ENCODE results near the gene GDAP2. TPM values are rescaled to one million over a fixed set of nuclear protein-coding genes. Genes with fewer than 3 reads are reported as not detected.
"Not testable (repeated sequence)": the region's sequence is repeated elsewhere in the genome, so short reads cannot be mapped to it uniquely, and the experiment has no call there.

The GDAP2 gene
- total RNA-seq, 3 donors from 2014 or later: 18.6 to 24.4 (median 22.2) TPM

DNA sequence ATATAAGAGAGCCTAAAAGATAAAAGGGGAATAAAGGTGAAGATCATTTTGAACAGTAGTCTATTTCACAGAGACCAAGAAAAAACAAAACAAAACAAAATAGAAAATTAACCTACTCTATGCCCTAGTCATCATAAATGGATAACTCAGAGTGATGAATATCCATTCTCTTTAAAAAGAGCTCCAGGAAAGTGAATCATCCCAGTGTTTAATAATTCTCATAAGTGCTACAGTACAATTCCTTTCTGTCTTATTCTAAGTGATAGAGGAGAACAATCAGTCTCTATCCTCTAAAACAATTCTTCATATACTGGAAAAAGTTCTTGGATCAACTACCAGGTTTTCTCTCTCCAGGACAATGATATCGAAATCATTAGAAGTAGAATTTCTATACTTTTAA, 45.8 kb downstream of the GDAP2 start:
- DNase-seq: no peak
- no peaks in the 10 kb centered on the region for H3K4me1 Mint-ChIP-seq (ENCODE audit: low read depth)
- peaks cover 25% of the 10 kb centered on the region for H3K36me3 Mint-ChIP-seq (ENCODE audit: insufficient read depth)
- no peaks in the 10 kb centered on the region for H3K27me3 Mint-ChIP-seq (ENCODE audit: low read depth)
- no peak for ATAC-seq
- H3K9me3 Mint-ChIP-seq: no peaks in the 10 kb centered on the region
- H3K4me3 Mint-ChIP-seq: no peak overlapping the region

DNA sequence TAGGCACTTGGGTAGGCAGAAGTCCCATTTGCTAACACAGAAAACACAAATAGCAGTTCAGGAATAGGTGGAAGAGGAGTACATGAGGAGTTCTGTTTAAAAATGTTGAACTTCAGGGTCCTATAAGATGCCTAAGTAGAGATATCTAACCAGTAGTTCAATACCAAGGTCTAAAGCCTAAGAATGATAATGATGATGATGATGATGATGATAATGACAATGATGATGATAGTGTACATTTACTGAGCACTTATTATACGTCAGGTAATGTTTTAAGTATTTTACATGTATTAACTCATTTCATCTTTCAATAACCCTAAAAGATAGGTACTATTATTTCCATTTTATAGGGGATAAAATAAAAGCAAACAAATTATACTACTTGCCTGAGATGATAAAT, 50.1 kb downstream of the GDAP2 start:
- ATAC-seq: no peak
- H3K9me3 Mint-ChIP-seq: peaks cover 8% of the 10 kb centered on the region
- no peaks in the 10 kb centered on the region for H3K4me1 Mint-ChIP-seq (ENCODE audit: low read depth)
- peaks cover 46% of the 10 kb centered on the region for H3K36me3 Mint-ChIP-seq (ENCODE audit: insufficient read depth)
- H3K27me3 Mint-ChIP-seq (ENCODE audit: low read depth): no peaks in the 10 kb centered on the region
- no peak for DNase-seq
- no peak overlapping the region for H3K4me3 Mint-ChIP-seq

DNA sequence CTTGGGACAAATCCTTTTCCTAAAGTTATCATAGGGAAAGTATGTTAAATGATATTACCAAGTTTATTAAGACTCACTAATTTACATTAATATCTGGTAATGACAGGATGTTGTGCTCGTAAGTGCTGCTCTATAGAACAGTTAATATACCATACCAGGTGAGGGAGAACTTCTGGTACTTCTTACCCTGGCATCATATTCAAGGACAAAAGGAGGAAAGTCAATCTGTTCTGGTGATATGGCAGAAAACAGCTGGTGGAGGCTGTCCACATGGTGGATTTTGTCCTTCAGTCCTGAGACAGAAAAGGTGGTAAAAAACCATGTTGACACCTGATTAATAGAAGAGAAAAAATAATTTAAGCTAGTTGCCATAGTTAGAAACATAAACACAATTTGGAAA, 51.6 kb downstream of the GDAP2 start:
- no peaks in the 10 kb centered on the region for H3K27me3 Mint-ChIP-seq (ENCODE audit: low read depth)
- no peak overlapping the region for H3K4me3 Mint-ChIP-seq
- peaks cover 53% of the 10 kb centered on the region for H3K36me3 Mint-ChIP-seq (ENCODE audit: insufficient read depth)
- no peaks in the 10 kb centered on the region for H3K4me1 Mint-ChIP-seq (ENCODE audit: low read depth)
- DNase-seq (no peak), ATAC-seq (no peak)
- H3K9me3 Mint-ChIP-seq: peaks cover 19% of the 10 kb centered on the region

DNA sequence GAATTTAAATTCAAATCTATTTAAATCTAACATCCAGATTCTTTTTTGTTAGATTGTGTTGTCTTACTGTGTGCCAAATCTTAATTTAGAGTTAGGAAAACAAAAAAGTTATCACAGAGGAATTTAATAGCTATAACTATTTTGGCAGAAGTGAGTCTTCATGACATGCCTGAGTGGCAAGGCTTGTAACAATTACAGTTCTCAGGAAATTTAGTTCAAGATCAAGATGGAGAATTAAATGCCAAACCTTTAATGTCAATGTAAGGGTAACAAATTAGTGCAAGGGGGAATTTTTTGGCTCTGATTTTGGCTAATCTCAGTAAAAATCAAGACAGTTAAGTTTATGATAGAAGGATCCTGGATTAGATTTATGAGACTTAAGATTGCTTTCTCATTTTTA, 58.4 kb downstream of the GDAP2 start:
- peaks cover 73% of the 10 kb centered on the region for H3K36me3 Mint-ChIP-seq (ENCODE audit: insufficient read depth)
- no peaks in the 10 kb centered on the region for H3K27me3 Mint-ChIP-seq (ENCODE audit: low read depth)
- H3K4me3 Mint-ChIP-seq: no peak overlapping the region
- no peak for ATAC-seq
- no peaks in the 10 kb centered on the region for H3K4me1 Mint-ChIP-seq (ENCODE audit: low read depth)
- DNase-seq: no peak
- H3K9me3 Mint-ChIP-seq: peaks cover 20% of the 10 kb centered on the region

DNA sequence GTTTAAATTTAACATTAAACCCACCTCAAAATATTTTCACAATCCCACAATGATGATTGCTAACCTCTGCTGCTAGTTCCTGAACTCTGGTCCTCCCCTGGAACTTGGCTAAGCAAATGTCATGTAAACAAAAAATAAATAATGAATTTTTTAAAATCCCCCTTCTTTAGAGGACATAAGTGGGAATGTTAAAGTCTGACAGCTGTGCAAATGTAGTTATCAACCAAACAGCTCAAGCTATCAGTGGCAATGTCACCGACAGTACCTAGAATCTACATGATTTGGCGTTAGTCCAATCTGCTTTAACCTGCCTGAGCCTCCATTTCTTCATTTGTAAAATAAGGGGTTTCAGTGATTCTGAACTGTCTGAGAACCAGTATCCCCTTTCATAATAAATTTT, 67.7 kb downstream of the GDAP2 start:
- no peak for DNase-seq
- no peaks in the 10 kb centered on the region for H3K9me3 Mint-ChIP-seq
- no peak overlapping the region for H3K4me3 Mint-ChIP-seq
- H3K27me3 Mint-ChIP-seq (ENCODE audit: low read depth): no peaks in the 10 kb centered on the region
- no peaks in the 10 kb centered on the region for H3K4me1 Mint-ChIP-seq (ENCODE audit: low read depth)
- peaks cover 18% of the 10 kb centered on the region for H3K36me3 Mint-ChIP-seq (ENCODE audit: insufficient read depth)
- no peak for ATAC-seq

DNA sequence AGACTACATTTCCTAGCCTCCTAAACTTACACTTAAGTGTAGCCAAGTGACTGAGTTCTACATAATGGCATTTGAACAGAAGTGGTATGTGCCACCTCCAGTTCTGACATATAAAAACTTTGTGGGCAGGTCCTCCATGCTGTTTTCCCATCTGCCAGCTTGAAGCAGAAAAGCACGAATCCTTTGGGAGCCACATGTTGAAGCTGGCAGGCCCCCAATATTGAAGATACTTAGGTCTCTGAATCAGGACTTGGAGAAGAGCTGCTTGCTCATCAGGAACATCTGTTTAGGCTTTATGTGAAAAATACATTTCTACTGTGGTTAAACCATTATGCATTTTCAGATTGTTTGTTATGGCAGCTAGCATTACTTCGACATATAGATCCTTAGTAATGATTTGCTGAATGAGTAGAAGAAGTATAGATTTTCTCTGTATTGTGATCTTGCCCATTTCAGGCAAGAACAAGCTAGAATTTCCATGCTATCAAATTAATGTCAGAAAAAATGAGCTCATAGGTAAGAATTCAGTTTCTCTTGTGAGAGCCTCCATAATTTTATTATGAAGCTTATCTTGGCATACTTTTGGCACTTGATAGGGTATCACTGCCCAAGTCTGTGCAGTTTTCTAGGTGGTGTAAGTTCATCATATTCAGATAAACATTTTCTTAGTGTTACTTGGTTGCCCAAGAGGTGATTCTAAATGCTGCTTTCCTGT, 68.4 kb downstream of the GDAP2 start:
- no peaks in the 10 kb centered on the region for H3K4me1 Mint-ChIP-seq (ENCODE audit: low read depth)
- ATAC-seq: no peak

DNA sequence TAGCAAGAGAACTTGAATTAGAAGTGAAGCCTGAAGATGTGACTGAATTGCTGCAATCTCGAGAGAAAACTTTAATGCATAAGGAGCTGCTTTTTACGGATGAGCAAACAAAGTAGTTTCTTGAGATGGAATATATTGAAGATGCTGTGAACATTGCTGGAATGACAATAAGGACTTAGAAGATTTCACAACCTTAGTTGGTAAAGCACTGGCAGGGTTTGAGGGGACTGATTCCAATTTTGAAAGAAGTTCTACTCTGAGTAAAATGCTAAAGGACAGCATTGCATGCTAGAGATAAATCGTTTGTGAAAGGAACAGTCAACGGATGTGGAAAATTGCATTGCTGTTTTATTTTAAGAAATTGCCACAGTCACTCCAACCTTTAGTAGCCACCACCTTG, 69.5 kb downstream of the GDAP2 start:
- ATAC-seq: no peak
- H3K36me3 Mint-ChIP-seq (ENCODE audit: insufficient read depth): peaks cover 10% of the 10 kb centered on the region
- no peaks in the 10 kb centered on the region for H3K27me3 Mint-ChIP-seq (ENCODE audit: low read depth)
- no peaks in the 10 kb centered on the region for H3K9me3 Mint-ChIP-seq
- DNase-seq: no peak
- no peaks in the 10 kb centered on the region for H3K4me1 Mint-ChIP-seq (ENCODE audit: low read depth)
- H3K4me3 Mint-ChIP-seq: no peak overlapping the region

More for the DNA sequence above, 68.4 kb downstream of the GDAP2 start:
- Mint-ChIP-seq H3K36me3 (ENCODE audit: insufficient read depth) (peaks cover 15% of the 10 kb centered on the region), H3K4me3 (no peak overlapping the region), H3K9me3 (no peaks in the 10 kb centered on the region), H3K27me3 (ENCODE audit: low read depth) (no peaks in the 10 kb centered on the region)
- DNase-seq: no peak

DNA sequence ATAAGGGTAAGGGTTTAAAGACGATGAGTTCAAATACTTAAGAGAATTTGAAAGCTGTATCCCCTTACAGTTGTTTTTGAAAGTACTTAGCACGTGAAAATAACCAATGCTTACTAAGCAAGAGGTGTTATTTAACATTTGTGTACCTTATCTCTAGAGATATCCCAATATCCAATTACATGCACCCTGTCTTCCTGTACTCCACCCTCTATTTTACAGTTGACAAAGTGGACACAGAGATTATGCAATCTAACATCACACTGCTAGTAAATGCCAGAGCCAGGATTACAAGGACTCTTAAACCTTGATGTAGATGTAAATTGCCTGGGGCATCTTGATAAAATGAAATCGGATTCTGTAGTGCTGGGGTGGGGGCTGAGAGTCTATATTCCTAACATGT, 72.0 kb downstream of the GDAP2 start:
- Mint-ChIP-seq H3K4me1 (ENCODE audit: low read depth) (no peaks in the 10 kb centered on the region), H3K4me3 (no peak overlapping the region), H3K9me3 (no peaks in the 10 kb centered on the region), H3K36me3 (ENCODE audit: insufficient read depth) (peaks cover 11% of the 10 kb centered on the region), H3K27me3 (ENCODE audit: low read depth) (no peaks in the 10 kb centered on the region)
- DNase-seq (no peak), ATAC-seq (no peak)

DNA sequence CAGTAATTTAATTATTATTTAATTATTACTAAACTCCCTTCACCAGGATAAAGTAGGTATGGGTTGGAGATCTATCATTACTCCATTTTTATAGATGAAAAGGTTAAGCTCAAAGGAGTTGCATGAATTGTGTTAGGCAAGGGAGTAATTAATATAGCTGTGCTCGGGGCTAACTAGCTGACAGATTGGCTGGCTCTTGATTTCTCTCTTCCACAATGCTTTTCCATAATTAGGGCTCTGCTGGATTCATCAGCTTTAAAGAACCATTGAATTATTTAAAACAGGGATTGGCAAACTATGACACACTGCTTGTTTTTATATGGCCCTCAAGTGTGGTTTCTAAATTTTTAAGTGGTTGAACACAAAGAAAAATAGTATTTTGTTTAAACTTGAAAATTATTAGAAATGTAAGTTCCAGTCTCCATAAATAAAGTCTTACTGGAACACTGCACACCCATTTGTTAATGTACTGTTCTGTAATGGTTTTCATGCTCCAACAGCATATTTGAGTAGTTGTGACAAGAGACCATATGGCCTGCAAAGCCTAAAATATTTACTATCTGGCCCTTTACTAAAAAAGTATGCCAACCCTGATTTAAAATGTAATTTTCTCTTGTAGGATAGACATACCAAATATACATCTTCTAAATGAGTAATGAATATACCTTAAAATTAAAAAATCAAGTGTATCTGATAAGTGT, 76.4 kb downstream of the GDAP2 start:
- no peaks in the 10 kb centered on the region for H3K27me3 Mint-ChIP-seq (ENCODE audit: low read depth)
- H3K4me1 Mint-ChIP-seq (ENCODE audit: low read depth): no peaks in the 10 kb centered on the region
- no peak overlapping the region for H3K4me3 Mint-ChIP-seq
- H3K36me3 Mint-ChIP-seq (ENCODE audit: insufficient read depth): peaks cover 5% of the 10 kb centered on the region
- ATAC-seq (no peak), DNase-seq (no peak)
- H3K9me3 Mint-ChIP-seq: no peaks in the 10 kb centered on the region

DNA sequence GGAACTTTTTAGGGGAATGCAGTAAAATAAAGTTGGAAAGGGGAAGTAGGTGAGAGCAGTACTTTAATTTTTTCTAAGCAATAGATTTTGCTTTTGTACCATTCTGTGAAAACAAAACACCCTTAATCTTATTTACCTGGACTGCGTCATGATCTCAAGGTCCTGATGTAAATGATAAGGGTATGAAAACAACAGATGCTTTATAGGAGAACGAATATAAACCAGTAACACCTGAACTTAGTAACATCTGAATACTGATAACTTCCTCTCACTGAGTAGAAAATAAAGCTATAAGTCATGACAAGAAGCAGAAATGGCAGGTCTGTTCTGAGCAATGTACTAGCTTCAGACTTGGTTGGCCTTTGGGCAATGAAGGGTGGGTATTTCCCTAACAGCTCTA, 77.7 kb downstream of the GDAP2 start:
- peaks cover 11% of the 10 kb centered on the region for H3K36me3 Mint-ChIP-seq (ENCODE audit: insufficient read depth)
- H3K9me3 Mint-ChIP-seq: no peaks in the 10 kb centered on the region
- DNase-seq (no peak), ATAC-seq (no peak)
- H3K27me3 Mint-ChIP-seq (ENCODE audit: low read depth): no peaks in the 10 kb centered on the region
- no peak overlapping the region for H3K4me3 Mint-ChIP-seq
- H3K4me1 Mint-ChIP-seq (ENCODE audit: low read depth): no peaks in the 10 kb centered on the region

DNA sequence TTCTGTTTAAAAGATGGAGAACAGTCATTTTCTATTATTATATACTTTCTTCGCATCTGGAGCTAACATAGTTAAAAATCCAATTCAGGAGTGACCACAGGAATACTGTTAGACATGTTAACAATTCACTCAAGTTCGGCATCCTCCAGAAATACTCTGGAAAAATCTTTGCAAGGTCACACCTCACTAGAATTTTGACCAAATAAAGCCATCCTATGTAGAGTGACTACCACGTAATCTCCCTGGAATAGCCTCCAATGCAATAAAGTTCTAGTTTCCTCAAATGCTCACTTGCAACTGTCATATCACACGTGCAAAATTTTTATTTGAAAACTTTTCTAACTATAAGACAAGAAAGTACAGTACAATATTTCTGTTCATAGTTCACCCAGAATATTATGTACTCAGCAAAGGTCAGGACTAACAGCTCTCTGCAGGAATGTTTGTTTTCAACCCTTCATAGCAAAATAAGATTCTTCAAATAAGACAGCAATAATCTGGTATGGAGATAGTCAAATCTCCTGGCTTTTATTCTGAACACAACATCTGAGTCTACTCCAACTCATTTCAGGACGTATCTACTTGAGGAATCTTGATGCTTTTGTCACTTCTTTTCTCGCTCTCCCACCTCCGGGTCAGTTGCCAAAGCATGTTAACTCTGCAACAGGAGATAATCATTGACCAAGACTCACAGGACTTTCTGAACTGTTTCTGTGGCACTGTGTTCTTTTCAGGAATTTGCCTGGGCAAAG, 82.6 kb downstream of the GDAP2 start:
- DNase-seq (no peak), ATAC-seq (no peak)
- Mint-ChIP-seq H3K36me3 (ENCODE audit: insufficient read depth) (peaks cover 29% of the 10 kb centered on the region), H3K9me3 (peaks cover 23% of the 10 kb centered on the region), H3K4me3 (no peak overlapping the region), H3K27me3 (ENCODE audit: low read depth) (no peaks in the 10 kb centered on the region), H3K4me1 (ENCODE audit: low read depth) (no peaks in the 10 kb centered on the region)

DNA sequence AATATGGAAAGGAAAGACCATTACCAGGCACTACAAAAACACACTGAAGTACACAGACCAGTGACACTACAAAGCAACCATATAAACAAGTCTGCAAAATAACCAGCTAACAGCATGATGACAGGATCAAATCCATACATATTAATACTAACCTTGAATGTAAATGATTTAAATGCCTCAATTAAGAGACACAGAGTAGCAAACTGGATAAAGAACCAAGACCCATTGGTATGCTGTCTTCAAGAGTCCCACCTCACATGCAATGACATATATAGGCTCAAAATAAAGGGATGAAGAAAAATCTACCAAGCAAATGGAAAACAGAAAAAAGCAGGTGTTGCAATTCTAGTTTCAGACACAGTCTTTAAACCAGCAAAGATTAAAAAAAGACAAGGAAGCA, 84.9 kb downstream of the GDAP2 start:
- peaks cover 23% of the 10 kb centered on the region for H3K9me3 Mint-ChIP-seq
- peaks cover 39% of the 10 kb centered on the region for H3K36me3 Mint-ChIP-seq (ENCODE audit: insufficient read depth)
- ATAC-seq; H3K4me1 Mint-ChIP-seq (ENCODE audit: low read depth); H3K4me3 Mint-ChIP-seq; H3K27me3 Mint-ChIP-seq (ENCODE audit: low read depth); DNase-seq: not testable (repeated sequence)

DNA sequence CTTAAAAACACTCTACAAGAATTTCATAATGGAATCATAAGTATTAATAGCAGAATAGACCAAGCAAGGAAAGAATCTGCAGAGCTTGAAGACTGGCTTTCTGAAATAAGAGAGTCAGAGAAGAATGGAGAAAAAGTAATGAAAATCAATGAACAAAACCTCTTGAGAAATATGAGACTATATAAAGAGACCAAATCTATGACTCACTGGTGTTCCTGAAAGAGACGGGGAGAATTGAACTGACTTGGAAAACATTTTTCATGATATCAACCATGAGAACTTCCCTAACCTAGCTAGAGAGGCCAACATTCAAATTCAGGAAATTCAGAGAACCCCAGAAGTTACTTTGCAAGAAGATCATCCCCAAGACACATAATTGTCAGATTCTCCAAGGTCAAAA, 85.6 kb downstream of the GDAP2 start:
- Mint-ChIP-seq H3K36me3 (ENCODE audit: insufficient read depth) (peaks cover 39% of the 10 kb centered on the region), H3K4me3 (no peak overlapping the region), H3K9me3 (peaks cover 23% of the 10 kb centered on the region), H3K4me1 (ENCODE audit: low read depth) (no peaks in the 10 kb centered on the region), H3K27me3 (ENCODE audit: low read depth) (no peaks in the 10 kb centered on the region)
- DNase-seq (no peak), ATAC-seq (no peak)

DNA sequence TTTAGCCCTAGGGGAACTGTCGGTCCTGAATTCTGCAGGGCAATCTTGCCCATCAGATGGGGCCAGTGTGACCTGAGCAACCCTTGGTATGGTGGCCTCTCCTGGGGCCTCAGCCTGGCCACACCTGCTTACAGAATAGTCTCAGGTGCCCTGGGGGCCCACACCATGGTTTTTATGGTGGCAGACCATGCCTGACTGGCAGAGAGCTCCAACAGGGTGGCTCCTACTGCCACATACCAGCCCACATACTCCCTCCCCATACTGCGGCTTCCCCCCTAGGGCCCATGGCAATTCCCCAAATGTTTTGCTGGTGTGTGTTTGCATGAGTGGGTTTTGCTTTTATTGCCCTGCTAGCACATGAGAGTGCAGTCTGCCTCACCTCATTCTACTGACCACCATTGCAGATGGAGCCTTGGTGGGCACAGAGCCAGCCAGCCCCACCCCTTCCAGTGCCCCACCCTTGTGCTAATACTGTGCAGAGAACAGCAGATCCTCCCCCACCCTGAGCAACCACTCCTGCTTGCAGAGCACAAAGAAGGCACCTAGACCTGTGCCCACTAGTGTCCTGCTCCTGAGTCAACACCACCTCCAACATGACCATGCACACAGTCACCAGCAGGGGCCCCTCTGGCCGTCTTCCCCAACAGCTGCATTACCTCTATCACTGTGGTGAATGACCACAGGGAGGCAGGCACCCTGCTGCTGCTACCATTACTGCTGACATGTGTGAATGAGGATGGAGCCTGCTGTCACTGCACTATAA, 86.8 kb downstream of the GDAP2 start:
- Mint-ChIP-seq H3K4me3 (no peak overlapping the region), H3K27me3 (ENCODE audit: low read depth) (no peaks in the 10 kb centered on the region), H3K9me3 (peaks cover 23% of the 10 kb centered on the region), H3K4me1 (ENCODE audit: low read depth) (no peaks in the 10 kb centered on the region), H3K36me3 (ENCODE audit: insufficient read depth) (peaks cover 39% of the 10 kb centered on the region)
- DNase-seq: no peak
- ATAC-seq: no peak
